ENCODE data around the gene MAD2L1BP. TPM values are rescaled to one million over a fixed set of nuclear protein-coding genes. Genes with fewer than 3 reads are reported as not detected.
"Not testable (repeated sequence)": the region's sequence is repeated elsewhere in the genome, so short reads cannot be mapped to it uniquely, and the experiment has no call there.

Gene MAD2L1BP
- total and polyA plus RNA-seq, 8 donors: 6.5 to 18.6 (median 10.1) TPM

GRCh38 chr6:43647613-43648012, 12.0 kb downstream of the MAD2L1BP start:
- no peak for FAIRE-seq
- DNase-seq: no peak
- TF ChIP-seq CTCF (IDR thresholded peaks at IDR 0.05): no peak
- H3K27ac ChIP-seq: no peak overlapping the region
- no peaks in the 10 kb centered on the region for H3K27me3 ChIP-seq
- ATAC-seq: no peak
- no peaks in the 10 kb centered on the region for H3K9me3 ChIP-seq
- intact Hi-C loops (cut with DNase I): no loop called here
- 78 to 90% methylated on average over 3 of the region's 3 CpGs for WGBS, 2 donors
- no peak overlapping the region for H3K4me3 ChIP-seq
- H3K4me1 ChIP-seq: peaks cover 0 to 4% (median 0%) of the 10 kb centered on the region in 3 donors
- no peaks in the 10 kb centered on the region for H3K36me3 ChIP-seq

DNA sequence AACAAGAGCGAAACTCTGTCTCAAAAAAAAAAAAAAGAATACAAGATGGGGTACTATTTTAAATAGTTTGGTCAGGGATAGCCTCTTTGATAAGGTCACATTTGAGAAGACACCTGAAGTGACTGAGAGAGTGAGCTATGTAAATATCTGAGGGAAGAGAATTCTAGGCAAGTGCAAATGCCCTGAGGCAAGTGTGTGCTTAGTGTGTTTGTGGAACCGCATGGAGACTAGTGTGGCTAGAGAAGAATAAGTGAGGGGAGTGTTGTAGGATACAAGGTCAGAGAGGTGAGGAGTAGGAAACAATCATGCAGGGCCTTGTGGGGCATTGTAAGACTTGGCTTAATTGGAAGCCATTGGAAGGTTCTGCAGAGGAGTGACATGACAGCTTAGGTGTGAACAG, 12.6 kb downstream of the MAD2L1BP start:
- intact Hi-C loops (cut with DNase I): no loop called here
- Histone ChIP-seq H3K36me3 (no peaks in the 10 kb centered on the region), H3K9me3 (no peaks in the 10 kb centered on the region), H3K27ac (no peak overlapping the region), H3K4me1 (peaks cover 0 to 4% (median 0%) of the 10 kb centered on the region in 3 donors), H3K4me3 (no peak overlapping the region), H3K27me3 (no peaks in the 10 kb centered on the region)
- DNase-seq (no peak), FAIRE-seq (no peak), ATAC-seq (no peak)
- no peak for TF ChIP-seq CTCF (IDR thresholded peaks at IDR 0.05)
- WGBS, 2 donors: 89 to 93% methylated on average over 2 of the region's 2 CpGs

- DNase-seq; FAIRE-seq; ATAC-seq; H3K36me3 ChIP-seq; H3K27me3 ChIP-seq; H3K27ac ChIP-seq; H3K4me1 ChIP-seq; intact Hi-C loops (cut with DNase I); H3K9me3 ChIP-seq; H3K4me3 ChIP-seq: not testable (repeated sequence)
- WGBS, 2 donors: 84 to 92% methylated on average over 2 of the region's 2 CpGs
Observed at GRCh38 chr6:43652822-43653221, 17.2 kb downstream of the MAD2L1BP start.

DNA sequence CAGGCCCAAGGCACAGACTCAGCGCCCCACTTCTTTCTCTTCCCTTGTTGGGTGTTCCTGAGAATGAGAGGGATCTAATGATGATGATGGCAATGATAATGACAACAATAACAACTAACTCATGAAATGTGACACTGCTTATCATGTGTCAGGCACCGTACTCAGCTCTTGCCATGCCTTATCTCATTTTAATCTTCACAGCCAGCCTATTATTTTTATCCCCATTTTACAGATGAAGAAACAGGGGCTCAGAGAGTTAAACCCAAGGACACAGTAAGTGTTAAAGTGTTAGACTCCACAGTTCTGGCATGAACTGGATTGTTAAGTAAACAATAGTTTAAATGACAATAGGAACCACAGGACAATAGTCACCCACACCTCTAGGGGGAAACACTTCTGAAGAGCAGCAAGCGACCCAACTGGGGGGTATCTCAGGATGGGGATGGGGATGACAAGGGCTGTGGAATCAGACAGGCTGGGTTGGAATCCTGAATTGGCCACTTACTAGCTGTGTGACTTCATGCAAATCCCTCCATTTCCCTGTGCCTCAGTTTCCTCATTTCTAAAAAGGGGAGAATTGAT, 21.7 kb downstream of the MAD2L1BP start:
- no peak overlapping the region for H3K4me3 ChIP-seq
- no peak for ATAC-seq
- H3K36me3 ChIP-seq: no peaks in the 10 kb centered on the region
- no peak for FAIRE-seq
- no peaks in the 10 kb centered on the region for H3K4me1 ChIP-seq
- intact Hi-C loops (cut with DNase I): no loop called here
- H3K27ac ChIP-seq: no peak overlapping the region
- DNase-seq: no peak
- 82 to 85% methylated on average over 3 of the region's 3 CpGs for WGBS, 2 donors
- no peak for TF ChIP-seq CTCF (IDR thresholded peaks at IDR 0.05)
- no peaks in the 10 kb centered on the region for H3K9me3 ChIP-seq
- no peaks in the 10 kb centered on the region for H3K27me3 ChIP-seq

DNA sequence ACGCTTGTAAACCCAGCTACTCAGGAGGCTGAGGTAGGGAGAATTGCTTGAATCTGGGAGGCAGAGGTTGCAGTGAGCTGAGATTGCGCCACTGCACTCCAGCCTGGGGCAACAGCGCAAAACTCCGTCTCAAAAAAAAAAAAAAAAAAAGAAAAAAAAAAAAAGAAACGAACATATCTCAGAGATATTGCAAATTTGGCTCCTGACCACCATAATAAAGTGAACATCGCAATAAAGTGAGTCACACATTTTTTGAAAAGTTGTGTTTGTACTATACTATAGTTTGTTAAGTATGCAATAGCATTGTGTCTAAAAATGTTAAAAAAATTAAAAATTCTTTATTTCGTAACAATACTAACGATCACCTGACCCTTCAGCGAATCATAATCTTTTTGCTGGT, 22.5 kb downstream of the MAD2L1BP start:
- H3K4me3 ChIP-seq: no peak overlapping the region
- intact Hi-C loops (cut with DNase I): no loop called here
- no peak for TF ChIP-seq CTCF (IDR thresholded peaks at IDR 0.05)
- no peaks in the 10 kb centered on the region for H3K9me3 ChIP-seq
- ATAC-seq (no peak), DNase-seq (no peak), FAIRE-seq (no peak)
- H3K27me3 ChIP-seq: no peaks in the 10 kb centered on the region
- WGBS, 2 donors: 87 to 93% methylated on average over 9 of the region's 9 CpGs
- no peaks in the 10 kb centered on the region for H3K4me1 ChIP-seq
- no peaks in the 10 kb centered on the region for H3K36me3 ChIP-seq
- H3K27ac ChIP-seq: no peak overlapping the region

DNA sequence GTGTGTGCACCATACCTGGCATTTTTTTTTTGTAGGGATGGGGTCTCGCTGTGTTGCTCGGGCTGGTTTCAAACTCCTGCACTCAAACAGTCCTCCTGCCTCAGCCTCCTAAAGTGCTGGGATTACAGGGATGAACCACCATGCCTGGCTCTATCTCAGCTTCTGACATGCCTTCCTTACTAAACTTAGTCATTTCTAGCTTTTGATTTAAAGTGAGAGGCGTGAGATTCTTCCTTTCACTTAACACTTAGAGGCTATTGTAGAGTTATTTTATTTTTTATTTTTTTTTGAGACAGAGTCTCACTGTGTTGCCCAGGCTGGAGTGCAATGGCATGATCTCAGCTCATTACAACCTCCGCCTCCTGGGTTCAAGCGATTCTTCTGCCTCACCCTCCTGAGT, 27.3 kb downstream of the MAD2L1BP start:
- ATAC-seq, FAIRE-seq, H3K27ac ChIP-seq, H3K4me1 ChIP-seq, H3K4me3 ChIP-seq, DNase-seq, H3K27me3 ChIP-seq, H3K9me3 ChIP-seq, H3K36me3 ChIP-seq: not testable (repeated sequence)
- 83 to 93% methylated on average over 5 of the region's 5 CpGs for WGBS, 2 donors
- intact Hi-C loops (cut with DNase I): loop anchor here in 1 of 3 donors (5.0 kb wide), 2 partner anchors 99 to 419 kb away; no protein-coding TSS in a partner anchor
